Kidney glomerular epithelial cell (primary cell): Measurements from ENCODE around the gene S100A3.

Experiments used
- DNase-seq: peaks from one replicate; lab custom pipeline; 2025; lab: John Stamatoyannopoulos, UW

S100A3 gene

DNA sequence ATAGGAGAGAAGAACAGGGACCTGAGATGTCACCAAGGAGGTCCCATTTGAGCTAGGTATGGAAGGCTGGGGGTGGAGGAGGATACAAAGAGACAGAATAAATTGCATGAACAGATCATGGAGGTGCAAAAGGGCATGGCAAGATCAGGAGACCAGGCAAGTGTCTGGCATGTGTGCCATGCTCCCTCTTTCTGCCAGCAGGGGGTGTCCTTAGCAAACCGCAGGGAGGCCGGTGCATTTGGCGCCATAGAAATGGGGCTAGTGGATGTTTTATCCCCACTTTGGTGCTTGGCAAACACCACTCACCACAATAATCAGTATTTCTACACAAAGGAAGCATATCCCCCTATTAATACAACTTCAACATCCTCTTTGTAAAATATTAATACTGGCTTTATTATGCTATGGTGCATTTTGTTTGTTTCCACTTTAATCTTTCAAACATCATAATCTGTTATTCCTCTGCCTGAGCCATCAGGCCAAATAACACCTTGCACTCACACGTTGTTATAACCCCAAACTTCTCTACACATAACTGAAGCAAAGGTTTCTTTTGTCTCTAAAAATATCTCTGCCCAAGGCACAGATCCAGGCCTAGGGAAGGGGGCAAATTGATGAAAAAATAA, 39.2 kb downstream of the S100A3 start:
- DNase-seq: peak; percentile 37

DNA sequence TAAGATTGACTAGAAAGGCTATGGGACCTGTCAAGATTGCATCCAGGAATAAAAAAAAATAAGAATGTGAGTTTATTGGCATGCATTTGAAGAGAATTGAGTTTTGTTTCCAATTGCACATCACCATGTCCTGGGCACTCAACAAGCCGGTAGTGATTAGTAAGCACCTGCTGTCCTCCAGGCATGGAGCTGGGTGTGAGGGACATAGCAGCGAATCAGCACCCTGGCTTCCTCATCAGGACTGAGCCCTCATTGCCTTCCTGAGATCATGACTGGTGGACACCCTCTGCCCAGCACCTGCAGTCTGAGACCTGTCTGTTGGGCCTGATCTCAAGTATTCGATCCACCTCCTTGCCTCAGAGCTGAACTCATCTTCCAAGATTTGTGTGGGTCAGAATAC, 40.0 kb downstream of the S100A3 start:
- no peak for DNase-seq

DNA sequence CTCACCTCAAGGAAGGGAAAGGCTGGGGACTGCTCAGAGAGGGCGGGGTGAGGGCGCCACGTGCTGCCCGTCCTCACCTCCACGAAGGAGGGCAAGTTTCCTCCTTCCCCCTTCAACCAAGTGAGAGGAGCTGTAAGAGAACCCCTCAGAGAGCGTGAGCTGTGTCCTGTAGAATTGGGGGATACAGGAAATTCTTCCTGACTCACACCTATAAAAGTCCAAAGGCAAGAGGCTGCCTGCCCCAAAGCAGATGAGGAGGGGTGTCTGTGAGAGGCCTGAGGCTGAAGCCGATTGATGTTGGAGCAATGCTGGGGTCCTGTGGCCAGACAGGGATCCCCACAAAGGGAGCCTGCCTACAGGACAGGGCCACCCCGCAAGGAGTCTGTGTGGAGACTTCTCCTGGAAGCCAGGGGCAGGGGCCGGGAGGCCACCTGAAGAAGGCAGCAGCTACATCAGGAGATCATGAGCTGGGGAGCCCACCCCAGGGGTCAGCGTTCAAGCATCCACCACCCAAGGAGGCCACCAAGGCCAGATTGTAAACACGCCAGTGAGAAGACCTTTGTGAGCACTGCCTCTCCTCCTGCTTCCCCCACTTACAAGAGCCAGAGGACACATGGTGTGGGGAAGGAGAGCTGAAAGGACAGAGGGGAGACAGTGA, 41.0 kb downstream of the S100A3 start:
- no peak for DNase-seq

DNA sequence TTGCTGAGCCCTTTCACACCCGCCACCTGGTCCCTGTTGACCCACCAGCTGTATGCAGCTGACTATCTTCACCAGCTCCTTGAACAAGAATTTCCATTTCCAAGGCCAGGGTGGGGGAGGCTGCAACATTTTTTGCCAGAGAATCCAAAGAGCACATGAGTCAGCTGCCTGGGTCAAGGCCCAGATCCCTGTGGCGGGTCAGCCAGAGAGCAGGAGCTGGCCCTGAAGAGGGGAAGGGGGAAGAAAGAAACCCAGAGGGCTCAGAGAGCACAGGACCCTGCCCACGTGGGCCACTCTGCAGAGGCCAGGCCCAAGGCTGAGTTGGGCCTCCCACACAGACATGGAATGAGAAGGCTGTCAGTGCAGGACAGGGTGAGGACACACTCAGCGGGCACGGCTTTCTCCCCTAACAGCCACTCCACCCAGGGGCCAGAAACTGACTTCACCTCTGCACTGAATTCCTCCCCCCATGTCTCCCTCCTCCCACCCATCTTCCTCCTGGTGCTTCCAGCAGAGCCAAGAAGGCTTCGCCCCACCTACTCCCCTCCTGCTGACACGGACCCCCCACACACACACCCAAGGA, 42.1 kb downstream of the S100A3 start:
- peak; percentile 69 for DNase-seq

DNA sequence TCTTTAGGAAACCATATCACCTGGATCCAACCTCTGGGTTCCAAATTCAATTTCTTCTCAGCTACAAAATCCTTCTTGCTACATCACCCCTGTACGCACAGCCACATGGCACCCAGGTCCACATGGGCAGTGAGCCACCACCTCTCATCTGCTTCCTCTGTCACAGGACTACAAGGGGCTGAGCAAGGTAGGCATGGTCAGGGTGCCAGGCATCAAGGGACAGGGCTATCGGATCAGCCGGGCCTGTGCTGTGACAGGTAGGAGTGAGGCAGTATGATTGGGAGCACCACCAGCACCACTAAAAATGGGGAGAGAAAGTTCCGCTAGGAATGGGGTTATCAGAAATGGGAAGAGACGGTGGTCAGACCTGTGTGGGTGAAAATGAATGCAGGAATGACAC, 42.7 kb downstream of the S100A3 start:
- DNase-seq: no peak

DNA sequence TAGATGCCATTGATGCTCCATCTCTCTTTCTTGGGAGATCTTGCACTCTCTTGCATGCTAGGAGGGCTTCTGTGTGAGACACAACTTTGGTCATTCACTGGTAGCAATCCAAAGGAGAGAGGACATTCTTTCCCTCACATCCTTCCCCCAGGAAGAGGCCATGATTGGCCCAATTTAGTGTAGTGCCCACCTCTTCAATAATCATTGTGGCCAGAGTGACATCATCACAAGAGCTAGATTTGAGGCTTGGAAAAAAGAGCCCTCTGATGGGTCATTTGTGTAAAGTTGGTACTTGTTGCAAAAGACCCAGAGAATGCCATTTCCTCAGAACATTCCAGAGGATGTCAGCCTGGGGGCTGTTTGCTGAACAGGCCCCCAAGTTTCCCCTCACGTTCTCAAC, 43.5 kb downstream of the S100A3 start:
- no peak for DNase-seq

DNA sequence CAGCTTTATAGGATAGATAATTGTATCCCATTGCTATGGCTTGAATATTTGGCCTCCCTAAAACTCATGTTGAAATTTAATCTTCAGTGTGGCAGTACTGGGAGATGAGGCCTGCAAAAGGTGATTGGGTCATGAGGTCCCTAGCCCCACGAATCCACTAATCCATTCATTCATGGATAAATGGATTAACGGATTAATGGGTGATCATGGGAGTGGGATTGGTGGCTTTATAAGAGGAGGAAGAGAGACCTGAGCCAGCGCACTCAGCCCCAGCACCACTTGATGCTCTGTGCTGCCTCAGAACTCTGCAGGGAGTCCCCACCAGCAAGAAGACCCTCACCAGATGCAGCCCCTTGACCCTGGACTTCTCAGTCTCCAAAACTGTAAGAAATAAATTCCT, 45.3 kb downstream of the S100A3 start:
- no peak for DNase-seq

DNA sequence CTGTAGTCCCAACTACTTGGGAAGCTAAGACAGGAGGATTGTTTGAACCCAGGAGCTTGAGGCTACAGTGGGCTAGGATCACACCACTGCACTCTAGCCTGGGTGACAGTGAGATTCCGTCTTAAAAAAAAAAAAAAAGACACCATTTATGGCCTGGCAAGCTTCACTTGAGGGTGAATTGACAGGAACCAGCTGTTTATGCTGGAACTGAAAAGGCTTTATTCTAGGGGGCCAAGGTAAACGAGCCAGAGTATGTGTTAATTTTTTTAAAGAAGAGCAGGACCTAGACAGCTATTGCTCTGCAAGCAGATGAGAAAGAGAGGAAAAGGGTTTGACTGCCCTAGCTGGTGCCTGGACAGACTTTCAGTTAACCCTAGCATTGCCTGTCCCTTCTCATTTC, 50.3 kb downstream of the S100A3 start:
- no peak for DNase-seq
